GM19455 (cell line): ENCODE measurements around the gene SND1.
A peak's percentile ranks its signal among the peaks of the same experiment; 100 is the strongest.

Experiments used
- ATAC-seq: cut with Tn5 transposase; IDR thresholded peaks from one replicate; pipeline ENCODE4 v1.9.1; 2021; ENCODE audit not compliant: unreplicated experiment

SND1 gene

DNA sequence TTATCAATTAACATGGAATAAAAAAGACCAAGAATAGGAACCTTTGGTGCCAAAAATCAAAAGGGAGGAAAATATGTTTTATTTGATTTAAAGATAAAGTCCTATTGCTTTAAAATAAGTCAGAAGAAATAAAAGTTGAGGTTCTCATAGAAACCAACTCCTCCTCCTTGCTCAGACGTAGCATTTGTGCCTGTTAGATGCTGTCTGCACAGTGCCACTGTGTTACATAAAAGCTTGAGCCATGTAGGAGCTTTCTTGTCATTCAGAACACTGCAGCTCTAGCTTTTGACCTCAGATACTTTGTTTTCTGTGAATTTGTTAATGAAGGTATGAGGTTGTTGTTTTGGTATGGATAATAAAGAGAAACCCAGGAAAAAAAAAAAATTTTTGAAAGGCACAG, 328.9 kb downstream of the SND1 start:
- no peak for ATAC-seq

DNA sequence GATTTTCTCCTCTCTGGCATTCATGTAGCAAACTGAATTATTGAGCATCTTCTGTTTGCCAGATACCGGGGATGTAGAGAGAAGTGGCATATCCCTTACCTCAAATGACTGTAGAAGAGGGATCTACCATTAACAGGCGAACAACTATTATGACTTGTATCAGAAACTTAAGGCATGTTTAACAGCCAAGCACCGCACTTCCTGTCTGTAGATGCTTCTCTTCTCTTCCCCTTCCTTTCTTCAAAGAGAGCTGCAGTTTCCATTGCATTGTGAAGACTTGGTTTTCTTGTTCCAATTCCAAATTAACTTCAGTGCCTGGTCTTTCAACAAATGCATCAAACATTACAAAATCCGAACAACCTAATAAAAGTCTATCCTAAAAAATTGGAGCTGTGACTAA, 330.0 kb downstream of the SND1 start:
- ATAC-seq, result no peak

- ATAC-seq, result no peak
These were observed 331.9 kb downstream of the SND1 start for GRCh38 chr7:127983804-127984332.

- no peak for ATAC-seq
These were observed 334.9 kb downstream of the SND1 start for GRCh38 chr7:127986581-127987521.

GRCh38 chr7:127988751-127989150, 336.8 kb downstream of the SND1 start:
- ATAC-seq, result no peak

- no peak for ATAC-seq
These were observed 341.3 kb downstream of the SND1 start for GRCh38 chr7:127993317-127993716.

DNA sequence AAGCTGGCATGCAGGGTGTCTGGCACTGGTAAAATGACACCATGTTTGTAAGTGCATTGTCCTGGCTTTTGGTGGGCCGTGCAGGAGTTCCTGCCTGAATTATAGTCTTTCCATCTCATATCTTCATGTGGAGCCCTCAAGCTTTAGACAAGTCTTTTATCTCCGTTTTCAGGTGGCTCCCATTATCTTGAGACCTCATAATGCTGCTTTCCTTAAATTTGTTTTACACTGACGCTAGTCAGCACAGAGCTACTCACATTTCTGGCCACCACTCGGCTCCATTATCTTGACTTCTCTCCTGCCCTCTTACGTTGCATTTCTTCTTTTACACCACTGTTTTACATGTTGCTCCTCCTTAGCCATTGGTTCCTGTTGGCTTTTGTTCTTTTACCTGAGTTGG, 342.0 kb downstream of the SND1 start:
- no peak for ATAC-seq

- no peak for ATAC-seq
These were observed 343.3 kb downstream of the SND1 start for GRCh38 chr7:127995156-127995880.

GRCh38 chr7:127995881-127996215, 343.9 kb downstream of the SND1 start:
- ATAC-seq, result no peak

GRCh38 chr7:127996253-127997071, 344.5 kb downstream of the SND1 start:
- no peak for ATAC-seq

GRCh38 chr7:127997226-127997922, 345.4 kb downstream of the SND1 start:
- no peak for ATAC-seq

DNA sequence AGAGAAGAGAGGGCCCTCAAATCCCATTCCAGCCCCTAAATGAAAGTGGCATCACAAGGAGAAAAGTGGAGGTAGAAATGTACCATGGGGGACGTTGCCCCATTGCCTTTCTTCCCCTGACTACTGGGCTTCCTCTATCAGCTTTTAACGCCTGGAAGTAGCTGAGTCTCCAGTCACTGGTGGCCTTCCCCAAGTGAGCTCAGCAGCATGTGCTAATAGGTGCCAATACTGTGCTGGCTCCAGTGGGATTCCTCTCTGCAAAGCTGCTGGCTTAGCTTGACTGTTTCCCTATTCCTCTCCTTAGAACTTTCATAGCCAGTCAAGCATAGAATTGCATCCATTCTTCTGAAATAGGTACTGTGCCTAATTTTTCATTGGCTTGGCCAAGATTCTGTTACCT, 346.7 kb downstream of the SND1 start:
- ATAC-seq, result no peak

- no peak for ATAC-seq
These were observed 348.1 kb downstream of the SND1 start for GRCh38 chr7:128000048-128000447.

DNA sequence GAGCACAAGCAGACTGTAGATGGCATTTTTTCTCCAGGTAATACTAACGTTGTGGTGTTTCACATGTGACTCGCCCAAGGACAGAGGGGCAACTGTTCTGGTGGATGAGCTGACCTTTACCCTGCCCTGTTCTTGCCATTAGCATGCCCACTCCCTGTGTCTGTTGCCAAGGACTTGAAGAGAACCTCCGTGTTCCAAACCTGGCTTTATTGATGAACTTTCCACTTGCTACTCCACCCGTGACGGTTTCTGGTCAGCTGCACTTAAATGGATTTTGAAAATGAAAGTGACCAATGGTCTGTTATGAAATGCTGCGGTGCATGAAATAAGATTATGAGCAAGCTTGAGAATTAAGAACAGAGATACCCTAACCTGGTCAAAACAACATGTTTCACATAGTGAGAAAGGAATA, 348.9 kb downstream of the SND1 start:
- peak; percentile 59 for ATAC-seq

DNA sequence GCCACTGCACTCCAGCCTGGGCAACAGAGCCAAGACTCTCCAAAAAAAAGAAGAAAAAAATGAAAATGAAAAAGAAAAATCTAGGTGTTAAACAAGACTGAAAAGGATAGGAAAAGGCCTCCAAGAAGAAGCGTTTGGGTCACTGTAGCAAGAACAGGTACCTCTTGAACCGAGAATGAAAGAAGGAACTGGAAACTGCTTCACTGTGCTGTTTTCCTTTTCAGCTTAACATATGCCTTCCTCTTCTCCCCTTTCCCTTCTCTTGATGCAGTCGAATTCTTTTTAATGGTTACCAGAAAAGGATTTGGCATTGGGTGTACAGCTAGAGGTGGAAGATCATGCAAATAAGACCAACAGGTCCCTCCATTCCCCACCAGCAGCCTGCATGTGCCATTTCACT, 351.2 kb downstream of the SND1 start:
- ATAC-seq, result no peak

GRCh38 chr7:128003787-128004186, 351.8 kb downstream of the SND1 start:
- no peak for ATAC-seq

DNA sequence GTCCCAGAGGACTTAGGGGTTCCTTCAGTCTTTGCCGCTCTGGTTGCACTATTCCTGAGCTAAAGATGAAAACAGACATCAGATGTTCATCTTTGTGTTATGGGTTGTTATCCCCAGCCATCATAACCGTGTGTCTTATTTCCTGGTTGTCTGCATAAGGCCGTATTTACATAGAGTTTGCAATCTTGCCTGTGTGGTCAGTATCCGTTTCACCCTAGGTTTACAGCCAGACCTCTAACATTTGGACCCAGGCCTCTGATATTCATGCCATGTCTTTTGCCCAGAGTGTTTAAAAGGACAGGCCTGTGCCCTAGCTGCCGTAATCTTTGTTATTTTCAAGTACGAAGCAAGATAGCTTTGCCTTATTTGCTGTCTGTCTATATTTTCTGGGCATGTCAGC, 352.6 kb downstream of the SND1 start:
- no peak for ATAC-seq

DNA sequence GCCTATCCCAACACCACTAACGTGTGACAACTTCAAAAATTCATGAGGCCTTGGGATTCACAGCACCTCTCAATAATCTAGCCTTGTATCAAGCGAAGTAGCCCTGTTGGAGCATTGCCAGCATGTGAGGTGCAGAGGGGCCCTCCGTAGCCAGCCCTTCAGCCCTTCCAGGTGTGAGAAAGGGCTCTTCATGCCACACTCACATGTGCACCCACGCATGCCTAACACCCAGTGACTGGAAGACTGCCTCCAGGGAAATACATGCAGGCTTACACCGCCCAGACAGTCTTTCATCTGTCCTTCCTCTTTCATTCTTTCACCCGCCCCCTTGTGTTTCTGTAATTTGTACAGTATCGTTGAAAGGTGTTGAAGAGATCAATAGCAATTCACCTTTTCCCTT, 353.1 kb downstream of the SND1 start:
- ATAC-seq, result no peak

GRCh38 chr7:128005759-128006159, 353.8 kb downstream of the SND1 start:
- no peak for ATAC-seq

- no peak for ATAC-seq
These were observed 354.7 kb downstream of the SND1 start for GRCh38 chr7:128006550-128007302.
